ENCODE data around the gene IFNA21.
"Not testable (repeated sequence)": the region's sequence is repeated elsewhere in the genome, so short reads cannot be mapped to it uniquely, and the experiment has no call there.

Gene IFNA21

DNA sequence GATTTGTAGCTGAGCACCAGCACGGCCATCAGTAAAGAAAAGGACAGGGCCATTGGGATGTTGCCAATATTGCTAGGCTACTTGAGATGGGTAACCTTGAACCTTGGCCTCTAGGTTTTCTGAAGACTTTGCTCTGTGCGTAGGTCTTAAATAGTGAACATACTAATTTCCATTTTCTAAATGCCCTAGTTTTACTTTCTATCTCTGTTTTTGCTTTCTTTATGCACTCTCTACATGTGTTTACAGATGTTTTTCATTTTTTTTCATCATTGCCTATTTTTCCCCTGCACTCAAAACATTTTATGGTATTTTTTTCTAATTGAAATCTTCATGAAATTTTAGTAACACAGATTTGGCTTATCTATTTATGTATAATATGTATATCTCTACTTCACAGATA is at the start of gene IFNA21:
Gene IFNA21, minus strand, starts transcription at position 101 of the 400 bp plus-strand sequence. Its CDS starts 48 bp downstream, at position 53.
- H3K27ac ChIP-seq = not testable (repeated sequence)

GRCh38 chr9:21213411-21214326 is 47.2 kb upstream of the IFNA21 start:
- H3K27ac ChIP-seq = not testable (repeated sequence)

- not testable (repeated sequence) for H3K27ac ChIP-seq
Observed at GRCh38 chr9:21212160-21212559, 45.7 kb upstream of the IFNA21 start.

- H3K27ac ChIP-seq = not testable (repeated sequence)
Observed at GRCh38 chr9:21210782-21211181, 44.3 kb upstream of the IFNA21 start.

- H3K27ac ChIP-seq = no peak overlapping the region
- TF ChIP-seq ZFX (IDR thresholded peaks at IDR 0.05; ENCODE audit: borderline replicate concordance) = no peak
- TF ChIP-seq, protein P1, sequence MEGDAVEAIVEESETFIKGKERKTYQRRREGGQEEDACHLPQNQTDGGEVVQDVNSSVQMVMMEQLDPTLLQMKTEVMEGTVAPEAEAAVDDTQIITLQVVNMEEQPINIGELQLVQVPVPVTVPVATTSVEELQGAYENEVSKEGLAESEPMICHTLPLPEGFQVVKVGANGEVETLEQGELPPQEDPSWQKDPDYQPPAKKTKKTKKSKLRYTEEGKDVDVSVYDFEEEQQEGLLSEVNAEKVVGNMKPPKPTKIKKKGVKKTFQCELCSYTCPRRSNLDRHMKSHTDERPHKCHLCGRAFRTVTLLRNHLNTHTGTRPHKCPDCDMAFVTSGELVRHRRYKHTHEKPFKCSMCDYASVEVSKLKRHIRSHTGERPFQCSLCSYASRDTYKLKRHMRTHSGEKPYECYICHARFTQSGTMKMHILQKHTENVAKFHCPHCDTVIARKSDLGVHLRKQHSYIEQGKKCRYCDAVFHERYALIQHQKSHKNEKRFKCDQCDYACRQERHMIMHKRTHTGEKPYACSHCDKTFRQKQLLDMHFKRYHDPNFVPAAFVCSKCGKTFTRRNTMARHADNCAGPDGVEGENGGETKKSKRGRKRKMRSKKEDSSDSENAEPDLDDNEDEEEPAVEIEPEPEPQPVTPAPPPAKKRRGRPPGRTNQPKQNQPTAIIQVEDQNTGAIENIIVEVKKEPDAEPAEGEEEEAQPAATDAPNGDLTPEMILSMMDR (IDR thresholded peaks at IDR 0.05) = no peak
Observed at GRCh38 chr9:21210311-21210710, 43.9 kb upstream of the IFNA21 start.

DNA sequence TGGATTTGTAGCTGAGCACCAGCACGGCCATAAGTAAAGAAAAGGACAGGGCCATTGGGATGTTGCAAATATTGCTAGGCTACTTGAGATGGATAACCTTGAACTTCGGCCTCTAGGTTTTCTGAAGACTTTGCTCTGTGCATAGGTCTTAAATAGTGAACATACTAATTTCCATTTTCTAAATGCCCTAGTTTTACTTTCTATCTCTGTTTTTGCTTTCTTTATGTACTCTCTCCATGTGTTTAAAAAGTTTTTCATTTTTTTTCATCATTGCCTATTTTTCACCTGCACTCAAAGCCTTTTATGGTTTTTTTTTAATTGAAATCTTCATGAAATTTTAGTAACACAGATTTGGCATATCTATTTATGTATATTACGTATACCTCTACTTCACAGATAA is 40.6 kb upstream of the IFNA21 start, which contains the start of gene IFNA10:
Gene IFNA10, minus strand, starts transcription at position 101 of the 400 bp plus-strand sequence. Its CDS starts 46 bp downstream, at position 55.
- H3K27ac ChIP-seq = not testable (repeated sequence)

DNA sequence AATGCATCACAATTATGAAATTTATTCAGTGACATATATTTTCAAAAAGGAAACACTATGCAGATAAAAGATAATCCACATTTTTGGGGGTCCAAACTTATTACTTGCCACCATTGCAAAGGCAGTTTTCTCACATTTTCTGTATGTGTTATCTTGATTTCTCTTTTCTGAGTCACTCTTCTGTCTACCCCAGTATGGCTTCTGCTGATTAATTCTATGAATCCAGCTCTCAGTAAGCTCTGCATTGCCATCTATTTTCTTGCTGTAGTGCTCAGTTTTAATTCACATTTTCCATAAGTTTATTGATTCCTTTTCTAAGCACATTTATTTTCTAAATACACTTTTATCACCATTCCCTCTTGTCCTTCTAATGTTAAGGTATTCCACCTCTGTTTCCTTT is 38.7 kb upstream of the IFNA21 start:
- TF ChIP-seq, protein P1 (IDR thresholded peaks at IDR 0.05) = no peak
- TF ChIP-seq ZFX (IDR thresholded peaks at IDR 0.05; ENCODE audit: borderline replicate concordance) = no peak

DNA sequence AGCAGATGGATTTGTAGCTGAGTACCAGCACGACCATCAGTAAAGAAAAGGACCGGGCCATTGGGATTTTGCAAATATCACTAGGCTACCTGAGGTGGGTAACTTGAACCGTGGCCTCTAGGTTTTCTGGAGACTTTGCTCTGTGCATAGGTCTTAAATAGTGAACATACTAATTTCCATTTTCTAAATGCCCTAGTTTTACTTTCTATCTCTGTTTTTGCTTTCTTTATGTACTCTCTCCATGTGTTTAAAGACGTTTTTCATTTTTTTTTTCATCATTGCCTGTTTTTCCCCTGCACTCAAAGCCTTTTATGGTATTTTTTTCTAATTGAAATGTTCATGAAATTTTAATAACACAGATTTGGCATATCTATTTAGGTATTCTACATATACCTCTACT is 35.6 kb upstream of the IFNA21 start, which contains the start of gene IFNA7:
Gene IFNA7, minus strand, starts transcription at position 101 of the 400 bp plus-strand sequence. Its CDS starts 40 bp downstream, at position 61.
- H3K27ac ChIP-seq = not testable (repeated sequence)

More for the DNA sequence above, 38.7 kb upstream of the IFNA21 start:
- H3K27ac ChIP-seq = no peak overlapping the region

- TF ChIP-seq, protein P1 (IDR thresholded peaks at IDR 0.05) = peak; percentile 76
- not testable (repeated sequence) for H3K27ac ChIP-seq
Observed at GRCh38 chr9:21194867-21195776, 28.7 kb upstream of the IFNA21 start.

GRCh38 chr9:21187487-21187886 is 21.0 kb upstream of the IFNA21 start, which contains the start of gene IFNA4:
TSS of gene IFNA4 (minus strand) at chr9:21187587. CDS start at chr9:21187531, 56 bp downstream.
- H3K27ac ChIP-seq = not testable (repeated sequence)
